HUDEP-2 (cell line): Measurements from ENCODE around the gene RING1.

Source experiments
- DNase-seq, 76 experiments: peaks; one replicate each; lab custom pipeline; 2025; ENCODE audit not compliant: unreplicated experiment in 76 of 76; lab: John Stamatoyannopoulos, UW

RING1 gene

GRCh38 chr6:33208091-33208967, at the start of gene RING1:
Gene RING1 (plus strand): TSS chr6:33208500. CDS start chr6:33208823, 323 bp downstream.
- peak in 69 of 76 experiments; percentile 14 to 88 (median 73) for DNase-seq

GRCh38 chr6:33160096-33160495, 48.2 kb upstream of the RING1 start:
- no peak for DNase-seq

- DNase-seq: peak in 73 of 76 experiments; percentile 65 to 98 (median 90)
Measured at GRCh38 chr6:33160728-33161344, 47.5 kb upstream of the RING1 start.

GRCh38 chr6:33161354-33162331, 46.7 kb upstream of the RING1 start:
- peak in 72 of 76 experiments; percentile 28 to 93 (median 76) for DNase-seq

- peak in 7 of 76 experiments; percentile 10 to 40 (median 24) for DNase-seq
Measured at GRCh38 chr6:33163540-33163939, 44.8 kb upstream of the RING1 start.

GRCh38 chr6:33164176-33164575, 44.1 kb upstream of the RING1 start:
- DNase-seq: no peak

- no peak for DNase-seq
Measured at GRCh38 chr6:33164665-33165373, 43.5 kb upstream of the RING1 start.

- DNase-seq: no peak
Measured at GRCh38 chr6:33165581-33166258, 42.6 kb upstream of the RING1 start.

- no peak for DNase-seq
Measured at GRCh38 chr6:33166363-33166762, 41.9 kb upstream of the RING1 start.

GRCh38 chr6:33166811-33167210, 41.5 kb upstream of the RING1 start:
- DNase-seq: no peak

GRCh38 chr6:33167374-33168283, 40.7 kb upstream of the RING1 start:
- peak in 9 of 76 experiments; percentile 12 to 42 (median 24) for DNase-seq

GRCh38 chr6:33168284-33168601, 40.1 kb upstream of the RING1 start:
- no peak for DNase-seq

- no peak for DNase-seq
Measured at GRCh38 chr6:33168639-33169038, 39.7 kb upstream of the RING1 start.

- no peak for DNase-seq
Measured at GRCh38 chr6:33169291-33170175, 38.8 kb upstream of the RING1 start.

- DNase-seq: no peak
Measured at GRCh38 chr6:33170176-33171015, 37.9 kb upstream of the RING1 start.

- no peak for DNase-seq
Measured at GRCh38 chr6:33171016-33171879, 37.1 kb upstream of the RING1 start.
